DMS153 treated with DMSO at 0.1 percent for 48 hours (cell line): ENCODE data around the gene ATP12A.

ENCODE experiments used
- DNase-seq: peaks from one replicate; lab custom pipeline; 2025; ENCODE audit not compliant: unreplicated experiment; lab: John Stamatoyannopoulos, UW

Gene ATP12A

DNA sequence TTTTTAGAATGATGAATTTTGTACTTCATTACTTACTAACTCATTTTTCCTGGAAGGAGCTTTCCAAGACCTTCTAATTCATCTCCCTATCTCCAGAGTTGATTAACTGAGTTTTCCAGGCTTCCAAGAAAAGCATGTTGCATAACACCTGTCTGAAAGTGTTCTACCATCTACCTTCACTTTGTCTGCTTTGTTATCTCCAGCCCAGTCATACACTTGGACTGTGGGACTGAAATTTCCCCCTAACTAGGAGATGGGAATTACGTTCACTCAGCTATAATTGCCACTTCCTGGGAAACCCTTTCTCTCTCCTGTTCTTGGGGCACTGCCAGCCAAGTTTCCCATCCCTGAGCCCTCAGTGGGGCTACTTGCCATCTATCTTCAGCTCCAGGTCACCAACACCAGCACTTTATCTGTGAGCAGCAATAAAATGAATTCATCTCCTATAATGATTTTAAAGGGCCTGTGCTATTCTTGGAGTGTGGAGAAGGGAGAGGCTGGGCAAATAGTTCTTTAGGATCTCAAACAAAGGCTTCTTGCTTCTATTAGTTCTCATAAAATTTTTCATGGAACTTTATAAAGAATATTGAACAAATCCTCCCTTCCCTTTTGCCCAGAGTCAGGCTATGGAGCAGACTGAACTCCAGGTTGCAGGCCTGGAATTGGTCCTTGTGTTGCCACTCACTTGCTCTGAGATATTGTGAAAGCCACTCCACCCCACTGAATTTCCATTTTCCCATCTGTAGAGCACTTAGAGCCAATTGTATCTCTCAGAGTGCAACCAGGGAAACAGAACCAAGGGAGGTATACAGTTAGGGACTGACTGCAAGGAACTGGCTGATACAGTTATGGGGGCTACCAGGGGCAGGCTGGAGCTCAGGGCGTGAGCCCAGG lies 17.8 kb upstream of the ATP12A start:
- DNase-seq: no peak

DNA sequence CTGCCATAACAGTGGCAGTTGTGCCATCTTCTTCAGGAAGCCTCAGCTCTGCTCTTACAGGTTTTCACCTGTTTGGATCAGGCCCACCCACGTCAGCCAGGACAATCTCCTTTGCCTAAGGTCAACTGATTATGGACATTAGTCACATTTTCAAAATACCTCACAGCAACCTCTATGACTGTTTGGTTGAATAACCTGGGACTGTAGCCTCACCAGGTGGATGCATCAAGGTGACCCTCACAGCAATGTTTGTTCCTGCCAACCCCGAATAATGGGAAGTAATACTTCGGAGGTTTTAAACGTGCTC lies 17.2 kb upstream of the ATP12A start:
- DNase-seq: no peak

DNA sequence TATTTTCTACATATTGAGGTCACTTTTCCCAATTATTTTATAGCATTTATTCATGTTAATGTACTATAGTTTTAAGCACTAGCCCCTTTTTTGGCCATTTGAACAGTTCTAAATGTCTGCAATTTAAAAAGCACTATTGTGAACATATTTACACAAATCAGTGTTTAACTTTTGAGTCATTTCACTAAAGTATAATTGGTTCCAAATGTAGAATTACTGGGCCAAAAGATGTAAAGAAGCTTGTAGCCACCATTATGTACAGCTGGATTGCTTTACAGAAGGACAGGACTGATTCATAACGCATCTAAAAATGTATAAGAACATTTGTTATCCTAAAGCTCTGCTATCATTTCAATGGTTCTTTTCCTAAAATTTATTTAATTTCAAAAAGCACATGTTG lies 16.6 kb upstream of the ATP12A start:
- no peak for DNase-seq

DNA sequence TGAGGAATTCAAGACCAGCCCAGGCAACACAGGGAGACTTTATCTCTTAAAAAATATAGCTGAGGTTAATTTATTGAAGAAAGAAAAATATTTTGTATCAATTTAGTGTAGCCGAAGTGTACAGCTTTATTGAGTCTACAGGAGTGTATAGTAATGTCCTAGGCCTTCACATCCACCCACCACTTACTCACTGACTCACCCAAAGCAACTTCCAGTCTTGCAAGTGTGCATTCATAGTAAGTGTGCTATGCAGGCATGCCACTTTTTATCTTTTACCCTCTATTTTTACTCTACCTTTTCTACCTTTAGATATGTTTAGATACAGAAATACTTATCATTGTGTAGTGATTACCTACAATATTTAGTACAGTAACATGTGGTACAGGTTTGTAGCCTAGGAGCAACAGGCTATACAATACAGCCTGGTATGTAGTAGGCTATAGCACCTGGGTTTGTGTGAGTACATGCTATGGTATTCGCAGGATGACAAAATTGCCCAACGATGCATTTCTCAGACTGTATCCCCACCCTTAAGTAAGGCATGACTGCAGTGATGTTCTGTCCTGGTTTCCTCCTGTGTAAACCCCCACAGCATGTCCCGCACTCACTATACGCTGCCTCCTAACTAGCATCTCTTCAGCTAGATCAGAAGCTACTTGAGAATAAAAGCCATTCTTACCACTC lies 15.3 kb upstream of the ATP12A start:
- no peak for DNase-seq

DNA sequence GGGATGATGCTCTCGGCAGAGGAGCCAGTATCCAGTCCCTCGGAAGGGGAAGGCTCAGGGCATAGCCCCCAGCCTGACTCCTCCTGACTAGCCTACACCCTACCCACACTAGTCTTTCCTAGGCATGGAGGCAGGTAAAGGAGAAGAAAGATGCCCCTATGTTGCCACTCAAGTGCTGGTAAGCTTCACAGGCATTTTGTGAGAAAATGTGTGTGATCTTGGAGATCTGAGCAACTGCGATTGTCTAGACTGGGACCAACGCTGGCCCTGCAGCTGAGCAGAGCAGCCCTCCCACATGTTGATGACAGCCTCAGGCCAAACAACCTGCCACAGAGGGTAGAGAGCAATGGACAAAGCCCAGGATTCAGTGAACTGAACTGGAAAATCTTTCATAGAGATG lies 11.7 kb upstream of the ATP12A start:
- DNase-seq: no peak

DNA sequence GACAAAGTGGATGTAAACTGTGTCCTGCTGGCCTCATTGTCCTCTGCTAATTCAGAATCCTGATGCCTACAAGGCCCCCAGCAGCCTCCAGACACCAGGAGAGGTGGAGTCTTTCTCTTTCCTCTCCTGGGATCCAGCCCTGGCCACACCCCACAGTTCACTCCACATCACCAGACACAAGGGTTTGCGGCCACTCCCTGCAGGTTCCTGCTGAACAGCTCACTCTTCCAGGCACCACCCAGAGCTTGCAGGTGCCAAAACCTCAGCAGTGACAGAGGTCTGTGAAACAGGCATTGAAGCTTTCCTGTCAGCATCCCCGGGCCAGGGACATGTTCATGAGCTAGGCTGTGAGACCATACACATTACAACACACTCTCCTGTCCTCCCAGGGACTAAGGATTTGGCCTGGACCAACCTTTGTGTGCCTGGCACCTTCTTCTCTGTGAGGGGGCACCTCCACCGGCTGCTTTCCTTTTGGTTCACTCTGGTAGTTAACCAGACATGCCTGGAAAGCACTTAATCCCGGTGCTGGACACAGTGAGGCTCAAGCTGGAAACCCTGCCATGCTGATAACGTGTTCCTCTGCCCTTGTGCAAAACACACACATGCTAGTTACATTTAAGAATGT lies 11.1 kb upstream of the ATP12A start:
- no peak for DNase-seq

DNA sequence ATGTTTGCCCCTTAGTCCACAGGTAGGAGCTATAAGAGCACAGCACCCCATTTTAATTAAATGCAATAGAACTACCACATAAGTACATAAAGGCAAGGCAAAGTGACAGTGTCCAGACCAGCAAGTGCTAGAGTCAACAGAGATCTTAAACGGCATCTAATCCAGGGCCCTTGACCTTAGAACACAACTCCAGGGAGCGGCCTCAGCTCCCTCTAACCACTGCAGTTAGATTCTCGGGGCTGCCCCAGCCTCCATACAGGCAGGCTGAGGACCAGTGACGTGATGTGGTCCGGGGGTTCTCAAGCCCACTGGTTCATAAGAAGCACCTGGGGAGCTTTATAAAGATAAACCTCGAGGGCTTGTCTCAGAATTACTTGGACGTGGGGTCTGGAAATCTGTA lies 10.0 kb upstream of the ATP12A start:
- no peak for DNase-seq

DNA sequence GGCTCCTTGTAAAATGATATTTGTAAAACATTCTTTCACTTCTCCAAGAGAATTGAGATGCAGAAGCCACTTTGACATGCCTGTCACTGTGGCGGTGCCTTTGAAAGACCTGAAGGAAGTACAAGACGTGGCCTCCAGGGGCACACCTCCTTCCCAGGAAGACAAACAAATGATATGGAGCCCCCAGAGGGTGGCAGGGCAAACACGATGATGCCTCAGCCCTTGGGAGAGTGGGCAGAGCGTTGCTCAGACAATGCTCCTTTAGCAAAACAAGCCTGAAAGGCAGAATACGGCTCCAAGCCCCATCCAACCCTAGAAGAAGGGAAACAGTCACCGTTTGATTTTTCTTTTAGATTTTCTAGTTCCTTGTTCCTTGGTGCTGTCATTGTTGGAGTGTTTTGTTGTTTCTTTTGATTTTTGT lies 9.2 kb upstream of the ATP12A start:
- no peak for DNase-seq

DNA sequence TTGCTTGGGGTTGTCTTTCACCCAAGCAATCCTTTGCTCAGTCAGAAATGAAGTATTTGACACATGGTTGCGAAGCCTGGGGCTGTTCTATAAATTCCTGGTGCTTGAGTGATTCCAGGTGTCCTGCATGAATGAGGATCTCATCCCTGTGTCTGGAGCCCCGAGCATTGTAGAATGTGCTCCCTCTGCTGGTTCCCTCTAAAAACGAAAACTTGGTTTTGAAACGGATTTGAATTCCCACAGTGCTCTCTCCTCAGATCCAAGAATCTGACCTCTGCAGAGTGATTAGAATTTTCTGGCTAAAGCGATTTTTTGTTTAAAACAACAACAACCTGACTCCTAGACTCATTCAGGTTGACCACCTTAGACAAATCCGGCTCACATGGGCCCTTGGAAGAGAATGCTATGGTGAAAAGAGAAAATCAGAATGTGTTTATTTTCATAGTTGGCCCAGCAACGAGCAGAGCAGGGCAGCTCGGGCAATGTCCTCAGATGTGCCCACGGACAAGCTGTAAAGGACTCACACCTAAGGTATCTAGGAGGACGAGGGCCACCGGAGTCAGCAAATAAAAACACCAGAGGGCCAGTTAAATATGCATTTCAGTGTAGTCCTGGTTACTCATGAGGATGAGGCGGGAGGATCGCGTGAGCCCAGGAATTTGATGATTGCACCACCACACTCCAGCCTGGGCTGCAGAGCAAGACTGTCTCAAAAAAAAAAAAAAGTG lies 8.7 kb upstream of the ATP12A start:
- peak; percentile 49 for DNase-seq

DNA sequence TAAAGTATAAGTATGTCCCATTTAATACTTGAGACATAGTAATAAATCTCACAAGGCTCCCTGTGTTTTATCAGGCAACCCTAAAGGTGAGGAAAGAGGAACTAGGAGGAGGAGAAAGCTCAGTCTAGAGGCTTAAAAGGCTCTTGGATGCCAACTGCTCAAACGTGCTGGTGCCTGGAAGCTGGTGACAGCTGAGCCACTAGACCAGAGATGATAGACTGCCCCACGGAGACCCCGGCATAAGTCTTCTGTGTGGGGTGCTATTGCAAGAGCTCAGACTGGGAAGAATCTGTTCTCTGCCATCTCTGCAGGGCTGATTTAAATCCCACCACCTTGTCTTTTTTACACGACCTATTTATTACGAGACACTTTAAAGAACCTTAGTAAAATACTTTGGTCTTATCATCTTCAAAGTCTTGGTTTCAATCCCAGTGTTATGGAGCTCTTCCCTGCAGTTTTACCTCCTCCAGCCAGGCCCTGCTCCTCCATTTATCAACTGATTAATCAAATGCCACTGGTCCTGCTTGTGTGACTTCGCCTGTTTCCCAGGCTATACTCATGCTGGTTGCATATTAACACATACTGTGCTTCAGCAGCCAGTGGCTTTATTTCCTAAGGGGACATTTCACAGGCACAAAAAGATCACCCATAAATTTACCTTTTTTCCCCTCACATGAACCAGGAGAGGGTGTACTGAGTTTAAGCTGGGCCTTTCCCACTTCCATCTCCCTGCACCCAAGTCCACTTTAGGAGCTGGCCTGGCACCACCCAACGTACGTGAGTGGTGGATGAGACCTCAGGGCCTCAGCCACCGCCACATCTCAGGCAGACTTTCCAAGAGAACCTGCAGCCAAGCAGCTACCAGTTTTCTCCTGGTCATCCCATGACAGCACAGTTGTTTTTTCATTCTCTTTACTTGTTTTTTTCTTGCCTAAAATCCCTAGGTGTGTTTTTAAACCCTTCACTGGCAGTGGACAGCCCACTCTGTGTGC lies 7.8 kb upstream of the ATP12A start:
- no peak for DNase-seq

DNA sequence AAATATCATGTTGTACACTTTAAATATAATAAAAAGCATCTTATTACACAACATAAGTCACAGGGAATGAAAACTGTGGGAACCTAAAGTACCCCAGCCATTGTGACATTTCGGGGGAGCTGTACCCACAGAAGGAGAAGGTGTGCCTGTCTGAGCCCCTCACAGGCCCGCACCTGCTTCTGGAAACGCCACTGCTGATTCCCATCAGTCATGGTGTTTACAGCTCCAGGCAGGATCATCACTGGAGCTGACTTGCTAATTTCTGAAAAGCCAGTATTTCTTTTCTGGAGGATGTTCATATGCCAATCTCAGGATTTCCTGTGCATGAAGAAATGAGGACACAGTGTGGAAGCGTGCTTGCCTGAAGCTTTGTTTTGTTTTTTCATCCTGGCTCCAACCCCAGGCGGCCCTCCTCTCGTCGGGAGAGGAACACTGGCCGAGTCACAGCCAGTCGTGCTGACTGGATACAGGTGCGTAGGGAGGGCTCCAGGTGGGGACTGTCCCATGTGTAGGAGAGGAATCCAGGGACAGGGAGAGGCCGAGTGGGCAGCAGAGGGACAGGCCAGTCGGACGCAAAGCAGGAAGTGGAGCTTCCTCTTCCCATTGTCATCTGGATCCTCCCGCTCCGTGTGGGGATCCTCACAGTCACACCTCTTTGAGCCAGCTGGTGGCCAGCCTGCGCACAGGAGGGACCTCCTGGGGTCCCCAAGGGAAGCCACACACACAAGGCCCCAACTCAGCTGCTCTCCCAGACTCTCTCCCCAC lies 4.2 kb upstream of the ATP12A start:
- DNase-seq: no peak

DNA sequence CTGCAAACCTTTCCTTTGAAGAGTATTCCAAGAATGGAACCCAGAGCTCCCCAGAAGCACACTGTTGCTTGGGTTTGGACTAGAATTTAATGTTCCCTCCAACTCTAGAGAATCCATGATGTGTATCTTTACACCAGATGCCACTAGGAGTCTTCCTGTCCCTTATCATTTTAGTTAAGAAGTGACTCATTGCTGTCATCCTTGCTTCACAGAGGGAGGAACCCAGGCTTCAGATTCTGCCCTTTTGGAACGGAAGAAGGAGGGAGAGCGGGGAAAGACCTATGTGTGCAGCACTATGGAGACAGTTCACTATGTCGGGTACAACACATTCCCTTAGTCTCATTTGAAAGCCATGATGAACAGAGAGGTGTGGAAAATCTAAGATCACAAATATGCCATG lies 2.1 kb upstream of the ATP12A start:
- no peak for DNase-seq

DNA sequence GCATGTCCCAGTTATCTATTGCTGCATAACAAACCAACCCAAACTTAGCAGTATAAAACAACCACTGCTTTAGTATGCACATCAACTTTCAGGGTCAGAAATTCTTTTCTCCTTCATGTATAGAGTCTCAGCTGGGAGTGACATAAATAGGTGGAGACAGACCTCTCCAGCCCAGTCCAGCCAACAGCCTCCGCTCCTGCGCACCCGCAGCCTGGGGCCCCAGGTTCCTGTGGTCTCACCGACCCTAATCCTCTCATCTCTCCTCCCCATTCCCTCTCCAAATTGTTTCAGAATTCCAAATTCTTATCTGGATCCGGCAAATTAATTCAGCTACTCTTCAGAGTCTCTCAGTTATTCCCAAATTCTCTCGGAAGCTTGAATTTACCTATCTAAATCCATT lies 522 bp upstream of the ATP12A start:
- DNase-seq: no peak

DNA sequence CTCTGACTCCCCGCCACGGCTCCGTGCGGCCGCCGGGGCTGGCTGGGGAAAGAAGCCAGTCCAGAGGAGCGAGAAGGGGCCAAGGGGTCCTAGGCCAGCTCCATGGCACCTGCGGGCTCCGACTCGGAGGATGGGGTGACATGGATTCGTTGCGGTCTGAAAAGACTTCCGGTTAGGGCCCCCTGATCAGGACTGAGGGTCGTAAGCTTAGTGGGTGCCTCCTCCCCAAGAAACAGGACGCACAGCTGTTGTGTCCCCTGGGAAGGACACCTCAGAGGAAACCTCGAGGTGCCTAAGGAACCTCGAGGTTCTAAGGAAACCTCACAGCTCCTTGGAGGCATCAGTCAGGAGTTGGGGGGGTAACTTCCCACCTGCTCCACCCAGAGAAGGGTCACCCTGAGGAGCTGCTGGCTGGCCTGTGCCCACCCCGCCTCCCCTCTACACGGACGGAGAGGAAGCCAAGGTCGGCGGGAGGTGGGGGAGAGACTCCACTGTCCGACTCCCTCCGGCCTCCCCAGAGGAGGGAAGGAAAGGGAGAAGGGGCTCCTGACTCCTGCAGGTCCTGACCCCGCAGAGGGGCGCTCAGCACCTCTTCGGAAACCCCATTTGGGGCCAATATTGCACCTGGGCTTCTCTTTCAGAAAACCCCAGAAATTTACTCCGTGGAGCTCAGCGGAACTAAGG lies 855 bp downstream of the ATP12A start:
- no peak for DNase-seq

DNA sequence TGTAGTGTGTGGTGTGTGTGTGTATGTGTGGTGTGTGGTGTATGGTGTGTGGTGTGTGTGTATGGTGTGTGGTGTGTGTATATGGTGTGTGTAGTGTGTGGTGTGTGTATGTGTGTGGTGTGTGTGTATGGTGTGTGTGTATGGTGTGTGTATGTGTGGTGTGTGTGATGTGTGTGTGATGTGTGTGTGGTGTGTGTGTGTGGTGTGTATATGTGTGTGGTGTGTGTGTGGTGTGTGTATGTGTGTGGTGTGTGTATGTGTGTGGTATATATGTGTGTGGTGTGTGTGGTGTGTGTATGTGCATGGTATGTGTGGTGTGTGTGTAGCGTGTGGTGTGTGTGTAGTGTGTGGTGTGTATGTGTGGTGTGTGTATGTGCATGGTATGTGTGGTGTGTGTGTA lies 1.7 kb downstream of the ATP12A start:
- DNase-seq: no peak

DNA sequence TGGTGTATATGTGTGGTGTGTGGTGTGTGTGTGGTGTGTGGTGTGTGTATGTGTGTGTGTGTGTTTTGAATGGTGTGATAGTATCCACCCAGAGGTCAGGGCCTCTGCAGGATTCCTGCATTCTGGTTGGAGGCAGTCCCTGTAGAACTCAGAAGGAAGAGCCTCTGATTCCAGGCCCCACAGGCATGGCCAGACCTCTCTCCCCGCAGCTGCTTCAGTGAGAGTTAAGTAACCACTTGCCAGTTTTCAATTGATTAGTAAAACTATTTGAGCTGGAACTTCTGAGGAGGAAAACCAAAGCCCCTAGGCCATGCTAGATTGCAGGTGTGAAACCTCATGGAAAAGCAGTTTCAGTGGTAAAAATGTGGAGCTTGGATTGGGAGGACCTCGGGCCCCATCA lies 2.1 kb downstream of the ATP12A start:
- no peak for DNase-seq

DNA sequence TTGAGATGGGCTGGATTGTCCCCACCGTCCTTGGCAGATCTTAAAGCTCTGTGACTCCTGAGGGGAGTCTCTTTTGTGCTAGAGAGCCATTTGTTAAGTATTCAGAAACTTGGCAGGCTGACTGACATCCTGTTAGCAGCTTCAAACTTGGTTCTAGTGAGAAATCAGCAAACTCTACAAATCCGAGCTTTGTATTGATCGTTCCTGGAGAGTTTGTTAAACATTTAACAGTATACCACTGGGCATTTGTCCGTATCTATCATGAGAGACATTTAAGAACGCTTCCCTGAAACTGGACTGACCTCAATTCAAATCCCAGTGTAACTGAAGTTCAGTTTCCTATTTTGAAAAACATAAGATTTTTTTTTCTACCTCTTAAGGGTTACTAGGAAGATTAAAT lies 3.1 kb downstream of the ATP12A start:
- DNase-seq: no peak

DNA sequence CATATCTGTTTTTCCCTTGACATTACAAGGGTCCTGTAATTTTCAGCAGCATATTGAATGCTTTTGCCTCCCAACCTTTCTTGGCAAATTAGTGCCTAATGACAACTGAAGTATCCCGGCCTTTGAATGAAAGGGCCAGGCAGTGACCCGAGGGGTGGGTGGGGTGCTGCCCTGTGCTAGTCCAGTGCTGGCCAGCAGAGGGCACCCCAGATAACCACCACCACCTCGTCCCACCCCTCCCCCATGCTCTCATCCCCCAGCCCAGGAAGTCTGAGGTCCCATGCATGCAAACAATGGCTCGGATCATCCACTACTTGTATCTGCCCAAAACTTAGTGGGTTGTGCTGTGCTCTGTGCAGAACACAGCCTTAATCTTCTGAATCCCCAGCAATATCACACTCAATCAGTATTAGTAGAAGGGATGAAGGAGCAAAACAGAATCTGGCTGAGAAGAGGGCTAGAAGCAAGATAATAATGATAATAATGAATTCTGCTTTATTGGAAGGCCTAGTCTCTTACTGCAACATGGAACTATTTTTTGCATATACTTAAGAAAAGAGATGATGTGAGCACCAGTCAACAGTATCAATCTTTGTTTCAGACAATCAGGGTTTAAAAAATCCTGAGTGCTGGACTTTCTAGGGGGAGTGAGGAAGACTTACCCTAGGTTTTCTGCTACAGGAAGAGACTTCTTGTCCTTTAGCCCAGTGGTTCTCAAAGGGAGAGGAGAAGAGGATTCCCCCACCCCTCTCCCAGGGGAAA lies 3.8 kb downstream of the ATP12A start:
- peak; percentile 46 for DNase-seq
